ENCODE results near the gene PCDHB5.

GRCh38 chr5:141121563-141121962 lies 13.4 kb upstream of the PCDHB5 start, which contains the start of gene PCDHB4:
- TF ChIP-seq CTCF (optimal IDR thresholded peaks at IDR 0.05 in 1 of 3, IDR thresholded peaks at IDR 0.05 in 1 of 3, conservative IDR thresholded peaks at IDR 0.05 in 1 of 3; ENCODE audit: extremely low read depth in 1 of 3, insufficient read depth in 2 of 3, low read length in 3 of 3) (no peak), EZH2 (IDR thresholded peaks at IDR 0.05; ENCODE audit: low read length) (no peak)
